GM18907 (cell line): ENCODE measurements around the gene KCNG2.

Source experiments
- ATAC-seq: cut with Tn5 transposase; IDR thresholded peaks from one replicate; pipeline ENCODE4 v1.9.1; 2021; ENCODE audit warnings: mild to moderate bottlenecking, moderate library complexity; ENCODE audit not compliant: unreplicated experiment

Gene KCNG2

GRCh38 chr18:79818036-79818435 lies 20.3 kb downstream of the KCNG2 start:
- ATAC-seq = no peak

DNA sequence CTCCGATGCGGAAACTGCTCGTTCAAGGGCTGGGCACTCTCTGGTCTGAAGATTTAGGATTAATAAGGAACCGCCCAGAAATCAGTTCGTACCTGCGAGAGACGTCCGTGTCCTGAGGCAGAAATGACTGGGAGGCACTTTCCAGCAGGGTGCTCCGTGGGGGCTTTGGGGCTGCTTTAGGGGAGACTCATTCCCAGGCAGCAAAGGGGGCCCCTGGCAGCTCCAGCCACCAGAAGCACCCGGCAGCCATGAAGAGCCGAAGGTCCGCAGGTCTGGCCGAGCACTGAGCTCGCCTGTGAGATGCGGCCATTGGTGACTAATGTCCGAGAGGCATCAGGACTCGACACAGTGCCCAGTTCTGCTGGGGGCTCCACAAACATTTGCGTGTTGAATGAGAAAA lies 20.9 kb downstream of the KCNG2 start:
- no peak for ATAC-seq

- no peak for ATAC-seq
These were observed 21.6 kb downstream of the KCNG2 start for GRCh38 chr18:79819064-79819967.

GRCh38 chr18:79819968-79820351 lies 22.2 kb downstream of the KCNG2 start:
- ATAC-seq = peak; percentile 94

DNA sequence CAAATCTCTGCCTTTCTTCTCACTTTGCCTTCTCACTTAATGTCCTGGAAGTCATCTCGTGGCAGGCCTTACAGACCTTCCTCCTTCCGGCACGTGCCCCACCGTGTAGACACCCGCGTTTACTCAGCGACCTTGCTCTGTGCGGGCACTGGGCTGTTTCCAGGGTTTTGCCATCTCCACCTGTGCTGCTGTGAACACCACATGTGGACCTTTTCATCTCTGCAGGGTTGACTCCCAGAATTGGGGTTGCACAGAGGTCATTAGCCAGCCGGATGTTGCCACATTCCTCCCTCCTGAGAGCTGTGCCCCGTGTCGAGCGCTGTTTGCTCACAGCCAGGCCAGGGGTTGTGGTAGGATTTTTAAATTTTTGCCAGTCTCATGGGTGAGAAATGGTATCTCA lies 25.4 kb downstream of the KCNG2 start:
- ATAC-seq = no peak

DNA sequence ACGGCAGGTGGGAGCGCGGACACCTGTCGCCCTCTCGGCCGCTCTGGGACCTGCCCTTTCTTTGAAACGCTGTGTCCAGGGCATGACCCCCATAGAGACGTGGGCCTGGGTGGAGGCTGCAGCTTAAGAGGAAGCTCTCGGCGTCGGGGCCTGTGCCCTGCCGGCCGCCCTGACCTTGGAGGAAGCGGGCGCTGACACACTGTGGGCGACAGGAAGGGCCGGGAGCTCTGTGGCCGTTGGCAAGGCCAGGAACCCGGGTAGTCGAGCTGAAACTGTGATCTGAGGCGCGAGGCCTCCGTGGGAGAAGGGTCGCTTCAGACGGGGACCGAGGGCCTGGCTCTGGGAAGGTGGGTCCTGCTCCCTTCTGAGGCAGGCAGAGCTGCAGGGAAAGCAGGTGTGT lies 28.2 kb downstream of the KCNG2 start:
- ATAC-seq = no peak

- no peak for ATAC-seq
These were observed 29.2 kb downstream of the KCNG2 start for GRCh38 chr18:79826966-79827365.

DNA sequence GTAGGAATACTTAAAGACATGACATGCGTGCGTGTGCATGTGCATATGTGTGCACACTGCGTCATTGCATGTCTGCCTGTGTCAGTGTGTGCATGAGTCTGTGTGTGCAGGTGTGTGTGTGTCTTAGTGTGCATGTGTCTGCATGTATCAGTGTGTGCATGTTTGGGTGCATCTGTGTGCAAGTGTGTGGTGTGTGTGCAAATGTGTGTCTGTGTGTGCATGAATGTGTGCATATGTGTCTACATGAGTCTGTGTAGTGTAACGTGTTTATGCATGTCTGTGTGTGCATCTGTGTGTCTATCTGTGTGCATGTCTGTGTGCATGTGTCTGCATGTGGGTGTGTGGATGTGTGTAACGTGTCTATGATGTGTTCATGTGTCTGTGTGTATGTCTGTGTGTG lies 30.5 kb downstream of the KCNG2 start:
- ATAC-seq = no peak

- ATAC-seq = no peak
These were observed 31.6 kb downstream of the KCNG2 start for GRCh38 chr18:79829136-79829854.

DNA sequence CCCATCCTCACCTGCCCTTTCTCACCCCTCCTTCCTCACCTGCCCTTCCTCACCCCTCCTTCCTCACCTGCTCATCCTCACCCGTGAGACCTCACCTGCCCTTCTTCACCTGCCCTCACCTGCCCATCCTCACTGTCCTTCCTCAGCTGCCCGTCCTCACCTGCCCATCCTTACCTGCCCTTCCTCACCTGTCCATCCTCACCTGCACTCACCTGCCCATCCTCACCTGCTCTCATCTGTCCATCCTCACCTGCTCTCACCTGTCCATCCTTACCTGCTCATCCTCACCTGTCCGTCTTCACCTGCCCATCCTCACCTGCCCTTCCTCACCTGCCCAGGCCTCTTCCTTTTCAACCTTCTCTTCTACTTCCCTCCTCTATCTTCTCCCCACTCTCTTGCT lies 34.4 kb downstream of the KCNG2 start:
- ATAC-seq = no peak

GRCh38 chr18:79834834-79835233 lies 37.1 kb downstream of the KCNG2 start:
- no peak for ATAC-seq

GRCh38 chr18:79841936-79842335 lies 44.2 kb downstream of the KCNG2 start:
- no peak for ATAC-seq

- ATAC-seq = no peak
These were observed 47.3 kb downstream of the KCNG2 start for GRCh38 chr18:79844999-79845563.

GRCh38 chr18:79846936-79847557 lies 49.3 kb downstream of the KCNG2 start:
- ATAC-seq = no peak

GRCh38 chr18:79847606-79848293 lies 50.0 kb downstream of the KCNG2 start:
- no peak for ATAC-seq

DNA sequence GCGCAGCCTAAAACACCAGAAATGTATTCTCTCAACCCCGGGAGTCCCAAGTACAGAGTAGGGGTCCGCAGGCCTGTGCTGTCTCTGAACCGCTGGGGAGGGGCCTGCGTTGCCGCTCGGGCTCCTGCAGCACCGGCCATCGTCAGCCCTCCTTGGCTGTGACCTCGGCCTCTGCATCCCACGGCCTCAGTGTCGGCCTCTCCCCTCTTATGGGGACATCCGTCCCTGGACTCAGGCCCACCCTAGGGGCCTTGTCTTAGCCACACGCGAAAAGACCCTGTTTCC lies 50.5 kb downstream of the KCNG2 start:
- no peak for ATAC-seq

DNA sequence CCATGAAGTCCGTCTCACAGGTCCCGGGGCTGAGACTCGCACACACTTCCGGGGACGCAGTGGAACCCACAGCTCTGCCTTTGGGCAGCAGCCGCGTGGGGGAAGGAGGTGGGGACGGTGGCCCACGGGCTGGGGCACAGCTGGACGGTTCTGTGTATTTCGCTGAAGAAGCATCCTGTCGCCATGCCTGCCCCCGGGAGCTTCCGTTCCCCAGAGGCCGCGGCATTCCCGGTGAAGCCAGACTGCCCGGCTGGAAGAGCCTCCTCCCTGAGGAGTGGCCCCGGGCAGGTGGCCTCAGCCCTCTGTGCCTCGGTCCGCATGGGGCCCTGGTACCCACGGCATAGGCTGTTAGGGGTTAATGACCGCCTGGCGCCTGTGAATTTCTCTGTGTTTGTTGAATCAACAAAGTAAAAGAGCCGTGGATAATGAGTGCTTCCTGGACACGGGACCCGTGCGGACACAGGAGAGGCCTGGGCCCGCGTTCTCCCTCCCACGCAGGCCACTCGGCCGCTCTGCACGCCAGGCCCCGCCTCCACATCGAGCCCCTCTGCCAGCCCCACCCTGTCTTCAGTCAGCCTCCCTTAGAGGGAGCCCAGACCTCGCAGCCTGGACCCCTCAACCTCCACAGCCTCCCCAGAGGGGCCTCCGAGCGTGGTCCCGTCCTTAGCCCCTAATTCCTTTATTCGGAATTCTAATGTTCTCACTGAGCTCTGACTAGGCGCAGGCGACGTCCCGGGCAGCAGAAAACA lies 51.0 kb downstream of the KCNG2 start:
- ATAC-seq = no peak

- ATAC-seq = no peak
These were observed 51.8 kb downstream of the KCNG2 start for GRCh38 chr18:79849328-79850207.

GRCh38 chr18:79850731-79851130 lies 53.0 kb downstream of the KCNG2 start:
- no peak for ATAC-seq
